Measurements from ENCODE around the gene SUSD4. TPM values are rescaled to one million over a fixed set of nuclear protein-coding genes. Genes with fewer than 3 reads are reported as not detected.

The SUSD4 gene
- total RNA-seq, 1 experiment from 2014 or later = 31.4 TPM

- peaks cover 17% of the 10 kb centered on the region for H3K4me1 ChIP-seq
- H3K36me3 ChIP-seq (ENCODE audit: control insufficient read depth, insufficient read depth, low read length) = no peaks in the 10 kb centered on the region
- Mint-ChIP-seq H3K36me3 (ENCODE audit: insufficient read depth, unreplicated experiment) (no peaks in the 10 kb centered on the region), H3K4me3 (ENCODE audit: unreplicated experiment) (no peak overlapping the region), H3K27ac (ENCODE audit: unreplicated experiment) (peak overlapping the region; percentile 66), H3K9me3 (ENCODE audit: unreplicated experiment) (no peaks in the 10 kb centered on the region), H3K4me1 (ENCODE audit: low read depth, unreplicated experiment) (peaks cover 35% of the 10 kb centered on the region), H3K27me3 (ENCODE audit: insufficient read depth, unreplicated experiment) (no peaks in the 10 kb centered on the region)
- TF ChIP-seq CTCF (IDR thresholded peaks at IDR 0.05; ENCODE audit: insufficient read depth in 1 of 2, low read depth in 1 of 2, low read length in 1 of 2, severe bottlenecking in 1 of 2, unreplicated experiment in 1 of 2) = no peak
- ChIA-PET POLR2A (no interaction called here), CTCF (interaction anchor here (1.3 kb wide), 1 partner anchor 98 kb away, joined by 4 read pairs; no protein-coding TSS in a partner anchor)
- H3K9me3 ChIP-seq = no peaks in the 10 kb centered on the region
- no peak overlapping the region for H3K4me3 ChIP-seq (ENCODE audit: low read depth, low read length)
- BruUV-seq (replicated peaks) = no TSS peak
- intact Hi-C loops (cut with micrococcal nuclease; ENCODE audit: unreplicated experiment) = no loop called here
- H3K27me3 ChIP-seq (replicated peaks; ENCODE audit: control insufficient read depth, insufficient read depth, low read length) = no peaks in the 10 kb centered on the region
- no peak for DNase-seq
Measured at GRCh38 chr1:223273511-223273910, 90.5 kb downstream of the SUSD4 start.

GRCh38 chr1:223271085-223271781 lies 92.7 kb downstream of the SUSD4 start:
- DNase-seq = no peak
- H3K4me1 ChIP-seq = peaks cover 17% of the 10 kb centered on the region
- no peaks in the 10 kb centered on the region for H3K27me3 ChIP-seq (replicated peaks; ENCODE audit: control insufficient read depth, insufficient read depth, low read length)
- TF ChIP-seq CTCF (IDR thresholded peaks at IDR 0.05; ENCODE audit: insufficient read depth in 1 of 2, low read depth in 1 of 2, low read length in 1 of 2, severe bottlenecking in 1 of 2, unreplicated experiment in 1 of 2) = no peak
- POLR2A ChIA-PET = no interaction called here
- no peak overlapping the region for H3K4me3 ChIP-seq (ENCODE audit: low read depth, low read length)
- CTCF ChIA-PET = no interaction called here
- no peaks in the 10 kb centered on the region for H3K36me3 ChIP-seq (ENCODE audit: control insufficient read depth, insufficient read depth, low read length)
- no peak overlapping the region for H3K4me3 Mint-ChIP-seq (ENCODE audit: unreplicated experiment)
- H3K27ac Mint-ChIP-seq (ENCODE audit: unreplicated experiment) = no peak overlapping the region
- H3K4me1 Mint-ChIP-seq (ENCODE audit: low read depth, unreplicated experiment) = peaks cover 38% of the 10 kb centered on the region
- H3K9me3 Mint-ChIP-seq (ENCODE audit: unreplicated experiment) = no peaks in the 10 kb centered on the region
- H3K36me3 Mint-ChIP-seq (ENCODE audit: insufficient read depth, unreplicated experiment) = no peaks in the 10 kb centered on the region
- no peaks in the 10 kb centered on the region for H3K27me3 Mint-ChIP-seq (ENCODE audit: insufficient read depth, unreplicated experiment)
- no TSS peak for BruUV-seq (replicated peaks)
- H3K9me3 ChIP-seq = no peaks in the 10 kb centered on the region
- intact Hi-C loops (cut with micrococcal nuclease; ENCODE audit: unreplicated experiment) = no loop called here

GRCh38 chr1:223270155-223270554 lies 93.8 kb downstream of the SUSD4 start:
- Histone ChIP-seq H3K4me1 (peaks cover 17% of the 10 kb centered on the region), H3K27me3 (replicated peaks; ENCODE audit: control insufficient read depth, insufficient read depth, low read length) (no peaks in the 10 kb centered on the region), H3K36me3 (ENCODE audit: control insufficient read depth, insufficient read depth, low read length) (no peaks in the 10 kb centered on the region), H3K9me3 (no peaks in the 10 kb centered on the region), H3K4me3 (ENCODE audit: low read depth, low read length) (no peak overlapping the region)
- no peak for DNase-seq
- Mint-ChIP-seq H3K27me3 (ENCODE audit: insufficient read depth, unreplicated experiment) (no peaks in the 10 kb centered on the region), H3K4me1 (ENCODE audit: low read depth, unreplicated experiment) (peaks cover 38% of the 10 kb centered on the region), H3K27ac (ENCODE audit: unreplicated experiment) (no peak overlapping the region), H3K4me3 (ENCODE audit: unreplicated experiment) (no peak overlapping the region), H3K9me3 (ENCODE audit: unreplicated experiment) (no peaks in the 10 kb centered on the region), H3K36me3 (ENCODE audit: insufficient read depth, unreplicated experiment) (no peaks in the 10 kb centered on the region)
- no peak for TF ChIP-seq CTCF (IDR thresholded peaks at IDR 0.05; ENCODE audit: insufficient read depth in 1 of 2, low read depth in 1 of 2, low read length in 1 of 2, severe bottlenecking in 1 of 2, unreplicated experiment in 1 of 2)
- CTCF ChIA-PET = interaction anchor here (0.5 kb wide), 1 partner anchor 154 kb away, joined by 3 read pairs; no protein-coding TSS in a partner anchor
- intact Hi-C loops (cut with micrococcal nuclease; ENCODE audit: unreplicated experiment) = no loop called here
- POLR2A ChIA-PET = no interaction called here
- no TSS peak for BruUV-seq (replicated peaks)

Measured in Caco-2 (cell line).